Mammary epithelial cell (primary cell): ENCODE results near the gene C5AR2.

ENCODE experiments used
- EZH2 ChIP-seq: IDR thresholded peaks from 2 replicates; pipeline ENCODE4 v1.6.1; 2012; ENCODE audit warnings: low read length, inconsistent platforms, borderline replicate concordance
- TF ChIP-seq, protein P1 (sequence below), 2 donors: IDR thresholded peaks in 1 of 2; conservative IDR thresholded peaks in 1 of 2; 2 replicates each; pipeline ENCODE4 v1.5.1; 2011 to 2012; ENCODE audit warnings: inconsistent platforms in 2 of 2, low read length in 2 of 2, mild to moderate bottlenecking in 2 of 2, control low read depth in 1 of 2, low read depth in 1 of 2; ENCODE audit not compliant: insufficient read depth in 1 of 2; ENCODE audit errors: extremely low read depth in 1 of 2

DNA sequence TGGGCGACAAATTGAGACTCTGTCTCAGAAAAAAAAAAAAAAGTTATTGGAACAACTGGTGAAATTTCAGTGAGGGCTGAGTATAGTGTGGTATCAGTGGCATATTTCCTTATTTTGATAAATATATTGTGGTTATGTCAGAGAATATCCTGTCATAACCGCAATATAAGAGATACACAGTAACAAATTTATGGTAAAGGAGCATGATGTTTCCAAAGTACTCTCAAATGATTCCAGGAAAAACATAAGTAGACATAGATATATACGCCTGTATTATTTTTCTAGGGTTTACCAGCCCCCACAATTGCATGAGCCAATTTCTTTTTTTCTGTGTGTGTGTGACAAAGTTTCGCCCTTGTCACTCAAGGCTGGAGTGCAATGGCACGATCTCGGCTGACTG, 28.0 kb upstream of the C5AR2 start:
- TF ChIP-seq, protein P1, sequence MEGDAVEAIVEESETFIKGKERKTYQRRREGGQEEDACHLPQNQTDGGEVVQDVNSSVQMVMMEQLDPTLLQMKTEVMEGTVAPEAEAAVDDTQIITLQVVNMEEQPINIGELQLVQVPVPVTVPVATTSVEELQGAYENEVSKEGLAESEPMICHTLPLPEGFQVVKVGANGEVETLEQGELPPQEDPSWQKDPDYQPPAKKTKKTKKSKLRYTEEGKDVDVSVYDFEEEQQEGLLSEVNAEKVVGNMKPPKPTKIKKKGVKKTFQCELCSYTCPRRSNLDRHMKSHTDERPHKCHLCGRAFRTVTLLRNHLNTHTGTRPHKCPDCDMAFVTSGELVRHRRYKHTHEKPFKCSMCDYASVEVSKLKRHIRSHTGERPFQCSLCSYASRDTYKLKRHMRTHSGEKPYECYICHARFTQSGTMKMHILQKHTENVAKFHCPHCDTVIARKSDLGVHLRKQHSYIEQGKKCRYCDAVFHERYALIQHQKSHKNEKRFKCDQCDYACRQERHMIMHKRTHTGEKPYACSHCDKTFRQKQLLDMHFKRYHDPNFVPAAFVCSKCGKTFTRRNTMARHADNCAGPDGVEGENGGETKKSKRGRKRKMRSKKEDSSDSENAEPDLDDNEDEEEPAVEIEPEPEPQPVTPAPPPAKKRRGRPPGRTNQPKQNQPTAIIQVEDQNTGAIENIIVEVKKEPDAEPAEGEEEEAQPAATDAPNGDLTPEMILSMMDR (conservative IDR thresholded peaks at IDR 0.05 in 1 of 2, IDR thresholded peaks at IDR 0.05 in 1 of 2; ENCODE audit: extremely low read depth in 1 of 2, insufficient read depth in 1 of 2, low read depth in 1 of 2, low read length in 2 of 2) = no peak
- TF ChIP-seq EZH2 = no peak
